GM18526 (cell line): ENCODE data around the gene CENPL.

ENCODE experiments used
- POLR2A ChIP-seq: IDR thresholded peaks from 3 replicates; pipeline ENCODE4 v1.6.1; 2011; ENCODE audit not compliant: insufficient read length; ENCODE audit errors: extremely low read depth

CENPL gene

GRCh38 chr1:173789841-173790240, 34.8 kb downstream of the CENPL start:
- no peak for TF ChIP-seq POLR2A

GRCh38 chr1:173784997-173785396, 39.7 kb downstream of the CENPL start:
- no peak for TF ChIP-seq POLR2A

GRCh38 chr1:173779936-173780335, 44.7 kb downstream of the CENPL start:
- TF ChIP-seq POLR2A = no peak

- TF ChIP-seq POLR2A = no peak
Observed at GRCh38 chr1:173775578-173776226, 49.0 kb downstream of the CENPL start.

- TF ChIP-seq POLR2A = no peak
Observed at GRCh38 chr1:173771560-173771959, 53.1 kb downstream of the CENPL start.

- TF ChIP-seq POLR2A = no peak
Observed at GRCh38 chr1:173768827-173769226, 55.9 kb downstream of the CENPL start.

GRCh38 chr1:173768206-173768605, 56.5 kb downstream of the CENPL start:
- no peak for TF ChIP-seq POLR2A

- TF ChIP-seq POLR2A = no peak
Observed at GRCh38 chr1:173758980-173759379, 65.7 kb downstream of the CENPL start.

- no peak for TF ChIP-seq POLR2A
Observed at GRCh38 chr1:173758110-173758509, 66.6 kb downstream of the CENPL start.

- TF ChIP-seq POLR2A = no peak
Observed at GRCh38 chr1:173757666-173758065, 67.0 kb downstream of the CENPL start.

- no peak for TF ChIP-seq POLR2A
Observed at GRCh38 chr1:173753830-173754229, 70.9 kb downstream of the CENPL start.
